Activated naive CD4-positive, alpha-beta T cell treated with Interleukin-2 at 50 U/mL for 16 hours (primary cell): ENCODE results near the gene PLCD3.
A peak's percentile ranks its signal among the peaks of the same experiment; 100 is the strongest.

Experiments
- DNase-seq: peaks from one replicate; pipeline ENCODE4 v3.0.0-alpha.2; 2020

PLCD3 gene

DNA sequence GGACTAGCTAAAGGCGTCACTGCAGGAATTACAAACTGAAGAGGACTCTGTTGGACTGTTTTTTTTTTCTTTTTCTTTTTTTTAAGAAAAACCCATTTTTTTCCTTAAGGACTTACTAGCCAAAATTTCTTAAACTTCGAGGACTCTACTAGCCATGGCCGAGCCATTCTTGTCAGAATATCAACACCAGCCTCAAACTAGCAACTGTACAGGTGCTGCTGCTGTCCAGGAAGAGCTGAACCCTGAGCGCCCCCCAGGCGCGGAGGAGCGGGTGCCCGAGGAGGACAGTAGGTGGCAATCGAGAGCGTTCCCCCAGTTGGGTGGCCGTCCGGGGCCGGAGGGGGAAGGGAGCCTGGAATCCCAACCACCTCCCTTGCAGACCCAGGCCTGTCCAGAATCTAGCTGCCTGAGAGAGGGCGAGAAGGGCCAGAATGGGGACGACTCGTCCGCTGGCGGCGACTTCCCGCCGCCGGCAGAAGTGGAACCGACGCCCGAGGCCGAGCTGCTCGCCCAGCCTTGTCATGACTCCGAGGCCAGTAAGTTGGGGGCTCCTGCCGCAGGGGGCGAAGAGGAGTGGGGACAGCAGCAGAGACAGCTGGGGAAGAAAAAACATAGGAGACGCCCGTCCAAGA is 16.8 kb upstream of the PLCD3 start:
- peak; percentile 78 for DNase-seq

GRCh38 chr17:45148183-45149036 is 16.1 kb upstream of the PLCD3 start, which contains the start of gene HEXIM1:
Gene HEXIM1 (plus strand): TSS chr17:45148475. CDS start chr17:45149191, 716 bp downstream.
- DNase-seq, result peak; percentile 99

DNA sequence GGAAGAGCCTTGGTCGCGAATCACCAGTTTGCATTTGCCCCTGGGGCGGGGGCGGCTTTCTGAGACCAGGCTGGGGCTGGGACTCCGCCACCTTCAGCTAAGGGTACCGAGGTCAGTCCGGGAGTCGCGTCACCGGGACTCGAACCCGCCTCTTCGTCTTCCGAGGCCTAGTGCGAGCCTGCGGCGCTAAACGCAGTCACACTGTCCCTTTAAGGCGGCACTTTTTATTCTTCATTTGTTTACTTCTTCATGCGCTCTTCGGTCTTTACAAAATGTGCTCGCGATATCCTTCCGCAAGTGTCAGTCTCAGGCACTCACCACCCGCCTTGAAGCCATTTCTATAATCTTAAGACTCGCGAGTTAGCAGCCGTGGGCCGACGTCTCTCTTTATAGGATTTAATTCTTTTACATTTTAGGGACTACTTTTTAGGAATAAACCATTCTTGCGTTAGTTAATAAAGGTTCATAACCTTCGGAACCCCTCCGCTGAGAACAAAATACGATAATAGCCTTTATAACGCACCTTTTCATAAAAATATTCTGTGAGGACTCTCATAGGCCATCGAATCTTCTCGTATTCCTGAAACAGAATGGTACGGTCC is 15.4 kb upstream of the PLCD3 start:
- DNase-seq, result peak; percentile 83

DNA sequence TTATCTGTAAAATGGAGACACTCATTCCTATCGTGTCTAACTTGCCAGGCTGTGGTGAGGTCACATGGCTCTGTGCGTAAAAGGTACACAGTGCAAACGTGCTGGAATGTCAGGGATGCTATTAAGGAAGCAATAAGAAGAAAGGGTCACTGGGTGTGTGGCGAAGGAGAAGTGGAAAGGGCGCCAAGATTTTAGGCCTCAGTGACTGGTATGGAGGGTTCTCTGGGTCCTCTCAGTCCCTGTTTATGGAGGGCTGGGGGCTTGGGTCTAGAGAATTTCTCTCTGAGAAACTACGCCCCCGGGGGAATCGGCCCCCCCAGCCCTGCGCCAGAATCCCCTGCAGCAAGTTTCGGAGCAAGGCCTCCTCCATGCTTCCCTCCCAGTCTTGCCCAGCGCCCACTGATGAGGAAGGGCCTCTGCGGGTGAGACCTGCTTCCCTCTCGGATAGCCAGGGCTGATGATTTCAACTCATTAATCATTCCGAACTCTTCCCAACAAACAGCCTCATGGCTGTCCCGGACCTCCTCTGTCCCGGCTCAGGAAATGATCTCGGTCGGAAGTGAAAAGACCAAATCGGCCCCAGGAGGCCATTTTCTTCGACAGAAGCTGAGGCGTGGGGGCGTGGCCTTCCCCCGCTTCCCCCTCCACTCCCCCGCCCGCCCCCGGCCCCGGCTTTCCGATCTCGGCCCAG is 14.7 kb upstream of the PLCD3 start:
- no peak for DNase-seq

- no peak for DNase-seq
These were observed 14.2 kb upstream of the PLCD3 start for GRCh38 chr17:45146592-45146889.

DNA sequence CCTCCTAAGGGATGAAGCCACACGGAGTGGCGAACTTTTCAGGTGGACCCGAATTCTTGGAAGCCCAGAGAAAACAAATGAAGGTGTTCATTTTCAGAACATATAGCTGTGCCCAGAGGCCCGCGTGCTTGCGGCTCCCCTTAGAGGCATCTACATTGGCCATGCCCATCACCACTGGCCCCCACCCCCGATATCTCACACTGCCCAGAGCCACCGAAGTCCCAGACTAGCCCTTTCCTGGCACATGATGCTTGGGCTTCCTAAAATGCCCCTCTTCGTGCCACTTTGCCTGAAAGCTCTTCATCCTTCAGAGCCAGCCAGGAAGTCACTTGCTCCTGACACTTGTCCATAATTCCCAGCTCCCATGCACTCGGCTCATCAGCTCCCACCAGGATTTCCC is 13.9 kb upstream of the PLCD3 start:
- DNase-seq, result no peak

DNA sequence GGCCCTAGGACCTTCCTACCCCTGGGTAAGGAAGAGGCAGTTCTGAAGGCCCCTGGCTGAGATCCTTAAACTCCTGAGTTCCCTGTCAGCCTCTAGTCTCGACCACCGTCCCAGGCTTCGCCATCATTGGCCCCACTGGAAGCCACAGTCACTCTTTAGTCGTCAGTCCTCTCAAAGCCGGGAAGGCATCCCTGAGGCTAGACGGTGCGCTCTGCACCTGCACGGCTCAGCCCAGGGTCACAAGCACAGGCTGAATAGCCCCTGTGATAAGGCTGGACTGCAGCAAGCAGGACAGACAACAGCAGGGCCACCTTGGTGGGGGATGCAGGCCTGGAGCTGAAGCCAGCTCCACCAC is 12.7 kb upstream of the PLCD3 start:
- DNase-seq, result no peak

DNA sequence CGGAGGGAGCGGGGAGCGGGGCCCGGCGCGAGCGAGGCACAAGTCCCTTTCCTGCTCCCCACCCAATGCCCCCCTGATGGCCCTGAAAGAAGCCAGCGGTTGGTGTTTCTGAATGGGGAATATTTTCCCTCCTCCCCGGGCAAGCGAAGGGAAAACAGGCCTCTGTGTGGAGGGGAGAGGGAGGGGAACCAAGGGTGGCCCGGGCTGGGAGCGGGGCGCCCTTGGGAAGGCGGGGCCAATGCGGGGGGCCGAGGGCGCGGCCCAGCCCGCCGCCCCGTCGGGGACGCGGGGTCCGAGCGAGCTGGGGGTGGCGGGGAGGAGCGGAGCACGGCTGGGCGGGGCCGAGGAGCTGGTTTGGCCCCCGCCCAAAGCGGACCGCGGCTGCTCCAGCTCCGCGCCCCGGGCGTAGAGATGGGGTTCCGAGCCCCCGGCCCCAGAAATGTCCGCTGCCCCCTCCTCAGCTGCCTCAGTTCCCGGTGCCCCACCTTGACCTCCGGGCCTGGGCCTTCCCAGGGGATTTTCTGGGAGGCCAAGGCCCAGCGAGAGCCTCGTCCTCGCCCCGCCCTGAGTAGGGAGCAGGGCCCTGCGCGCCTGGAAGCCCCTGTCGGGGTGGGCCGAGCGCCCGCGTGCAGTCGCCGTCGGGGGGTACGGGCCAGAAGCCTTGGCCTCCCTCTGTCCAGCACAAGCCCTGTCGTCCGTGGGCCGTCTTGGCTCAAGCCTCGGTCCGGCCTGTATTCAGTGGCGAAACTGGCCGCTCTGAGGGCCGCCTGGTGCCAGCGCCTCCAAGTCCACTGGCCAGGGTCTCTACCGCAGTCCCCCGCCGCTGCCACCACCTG is 12.1 kb upstream of the PLCD3 start:
- no peak for DNase-seq

- DNase-seq, result no peak
These were observed 11.5 kb upstream of the PLCD3 start for GRCh38 chr17:45143767-45144198.

DNA sequence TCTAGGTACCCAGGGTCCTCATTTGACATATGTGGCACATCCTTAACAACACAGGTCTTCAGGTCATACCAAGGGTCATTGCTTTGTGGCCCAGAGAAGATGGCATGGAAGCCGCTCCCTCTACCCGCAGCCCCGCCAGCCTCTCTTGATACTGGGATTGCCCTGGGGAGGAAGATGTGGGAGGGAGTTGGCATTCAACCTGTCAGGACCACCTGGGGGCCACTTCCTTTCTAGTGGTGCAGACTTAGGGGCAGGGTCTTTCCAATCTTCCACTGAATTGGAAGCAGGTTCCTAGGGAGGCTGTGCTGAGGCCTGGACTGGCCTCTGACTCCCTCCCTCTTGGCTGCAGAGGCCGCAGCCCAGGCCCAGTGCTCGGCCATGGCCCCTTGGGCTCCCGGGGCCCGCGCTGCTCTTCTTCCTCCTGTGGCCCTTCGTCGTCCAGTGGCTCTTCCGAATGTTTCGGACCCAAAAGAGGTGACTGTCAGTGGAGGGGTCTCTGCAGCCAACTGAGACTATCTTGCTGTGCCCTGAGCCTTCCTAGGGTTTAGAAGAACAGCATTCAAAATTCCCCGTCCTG is 10.9 kb upstream of the PLCD3 start:
- no peak for DNase-seq

GRCh38 chr17:45139533-45139920 is 7.2 kb upstream of the PLCD3 start:
- no peak for DNase-seq

GRCh38 chr17:45138911-45139532 is 6.7 kb upstream of the PLCD3 start:
- DNase-seq, result no peak

DNA sequence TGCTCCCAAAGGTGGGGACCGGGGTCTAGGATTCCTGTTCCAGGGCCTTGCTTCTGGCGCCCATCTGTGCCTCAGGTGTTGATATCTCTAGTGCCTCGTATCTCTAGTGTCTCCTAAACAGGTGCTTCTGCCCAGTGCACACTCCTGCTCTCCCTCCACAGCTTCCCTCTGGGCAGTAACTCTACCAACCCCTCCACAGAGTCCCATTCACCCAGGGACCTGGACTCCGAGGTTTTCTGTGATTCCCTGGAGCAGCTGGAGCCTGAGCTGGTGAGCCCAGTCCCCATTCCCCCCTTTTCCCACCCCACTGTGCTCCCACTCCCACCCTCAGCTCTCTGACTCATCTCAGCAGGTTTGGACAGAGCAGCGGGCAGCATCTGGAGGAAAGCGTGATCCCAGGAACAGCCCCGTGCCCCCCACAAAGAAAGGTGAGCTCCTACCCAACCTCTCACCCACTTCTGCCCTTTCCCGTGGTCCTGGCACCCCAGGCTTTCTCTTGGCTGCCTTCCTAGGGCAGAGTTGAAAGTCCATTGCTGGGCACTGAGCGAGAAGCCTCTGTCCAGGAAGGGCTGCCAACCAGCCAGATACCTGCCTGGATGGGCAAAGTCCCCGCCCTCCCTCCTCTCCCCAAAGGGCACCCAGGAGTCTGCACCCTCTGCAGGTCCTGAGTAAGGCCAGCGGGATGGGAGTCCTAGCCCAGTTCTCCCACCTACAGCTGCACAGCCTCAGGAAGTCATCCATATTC is 5.4 kb upstream of the PLCD3 start:
- DNase-seq, result no peak

DNA sequence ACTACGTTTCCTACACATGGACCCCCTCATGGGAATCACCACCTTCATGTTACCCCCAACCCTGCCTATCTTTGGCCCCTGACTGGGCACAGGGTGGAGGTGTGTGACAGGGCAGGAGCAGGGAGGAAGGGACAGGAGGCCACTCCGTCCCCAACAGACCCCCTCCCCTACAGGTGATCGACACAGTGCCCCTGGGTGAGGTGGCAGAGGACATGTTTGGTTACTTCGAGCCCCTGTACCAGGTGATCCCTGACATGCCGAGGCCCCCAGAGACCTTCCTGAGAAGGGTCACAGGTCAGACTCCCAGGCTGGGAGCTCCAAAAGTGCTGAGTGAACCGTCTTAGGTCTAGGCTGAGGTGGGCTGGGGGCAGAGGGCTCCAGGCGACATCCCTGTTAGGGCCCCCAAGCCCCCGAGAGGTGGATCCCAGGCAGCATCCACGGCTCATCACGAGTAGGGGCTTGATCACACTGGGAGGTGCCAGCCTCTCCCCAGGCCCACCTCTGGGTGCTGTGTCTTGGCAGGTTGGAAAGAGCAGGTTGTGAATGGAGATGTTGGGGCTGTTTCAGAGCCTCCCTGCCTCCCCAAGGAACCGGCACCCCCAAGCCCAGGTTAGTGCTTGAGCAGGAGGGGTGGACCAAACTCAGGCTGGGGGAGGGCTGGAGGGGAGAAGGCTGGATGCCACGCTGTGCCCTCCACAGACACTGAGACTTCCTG is 4.7 kb upstream of the PLCD3 start:
- no peak for DNase-seq

GRCh38 chr17:45135978-45136791 is 3.9 kb upstream of the PLCD3 start:
- DNase-seq, result no peak

GRCh38 chr17:45135192-45135977 is 3.1 kb upstream of the PLCD3 start, which contains the start of gene ACBD4:
Gene ACBD4 (plus strand): TSS chr17:45135687. CDS start chr17:45136145, 458 bp downstream.
- peak; percentile 97 for DNase-seq

DNA sequence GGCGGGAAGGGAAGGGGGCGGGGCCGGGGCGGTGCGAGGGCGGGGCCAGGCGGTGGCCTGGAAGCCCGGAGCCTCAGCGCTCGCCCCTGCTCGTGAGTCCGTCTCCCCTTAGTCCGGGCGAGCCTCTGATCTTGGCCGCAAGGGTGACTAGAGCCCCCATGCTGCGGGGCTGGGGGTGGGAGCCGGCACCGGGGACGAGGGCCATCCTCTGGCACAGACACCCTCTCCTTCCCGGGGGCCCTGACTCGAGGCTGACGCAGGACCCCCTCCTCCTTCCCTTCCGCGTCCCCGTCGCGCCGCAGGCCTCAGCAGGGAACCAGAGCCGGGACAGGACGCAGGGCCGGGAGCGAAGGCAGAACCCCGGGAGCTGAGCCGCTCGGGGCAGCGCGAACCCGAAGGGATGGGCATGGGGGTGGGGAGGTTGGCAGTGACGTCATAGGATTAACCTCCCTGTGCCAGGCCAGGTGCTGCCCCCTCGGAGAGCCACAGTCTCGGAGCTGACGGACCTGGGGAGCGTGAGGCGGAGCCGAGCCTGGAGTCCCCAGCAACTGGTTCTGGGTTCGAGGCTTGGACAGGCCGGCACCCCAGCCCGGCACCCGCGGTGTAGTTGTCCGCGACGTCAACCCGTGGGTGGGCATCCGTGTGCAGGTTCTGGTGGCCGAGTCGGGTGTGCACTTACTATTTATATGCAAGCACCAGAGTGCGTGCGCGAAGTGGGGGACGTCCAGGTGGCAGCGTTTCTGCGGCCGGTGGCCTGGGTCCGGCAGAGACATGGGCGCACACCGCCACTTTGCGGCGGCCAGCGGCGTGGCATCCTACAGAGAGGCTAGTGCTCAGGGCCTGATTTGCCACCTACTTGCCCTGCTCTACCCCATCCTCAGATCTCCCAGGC is 503 bp upstream of the PLCD3 start:
- DNase-seq, result peak; percentile 68
